ENCODE data around the gene MRAP2. TPM values are rescaled to one million over a fixed set of nuclear protein-coding genes. Genes with fewer than 3 reads are reported as not detected.

MRAP2 gene
- total RNA-seq, 1 donor from 2014 or later: 4.2 TPM

GRCh38 chr6:84052204-84052882 is 18.8 kb downstream of the MRAP2 start:
- no peak for DNase-seq (ENCODE audit: extremely low spot score in 2 of 2)
- no peaks in the 10 kb centered on the region for H3K27me3 ChIP-seq
- TF ChIP-seq POLR2AphosphoS5 (IDR thresholded peaks at IDR 0.05; ENCODE audit: insufficient read depth in 1 of 2, low read depth in 1 of 2) (no peak), POLR2A (IDR thresholded peaks at IDR 0.05) (no peak), CTCF (IDR thresholded peaks at IDR 0.05) (no peak)
- no peaks in the 10 kb centered on the region for H3K9me3 ChIP-seq
- H3K36me3 ChIP-seq: no peaks in the 10 kb centered on the region
- no peak overlapping the region for H3K27ac ChIP-seq
- H3K4me1 ChIP-seq: peaks cover 13% of the 10 kb centered on the region
- intact Hi-C loops (cut with DNase I): no loop called here
- no peak overlapping the region for H3K4me3 ChIP-seq

- intact Hi-C loops (cut with DNase I): no loop called here
- peaks cover 13% of the 10 kb centered on the region for H3K4me1 ChIP-seq
- no peak overlapping the region for H3K27ac ChIP-seq
- H3K4me3 ChIP-seq: no peak overlapping the region
- H3K9me3 ChIP-seq: no peaks in the 10 kb centered on the region
- no peaks in the 10 kb centered on the region for H3K36me3 ChIP-seq
- DNase-seq (ENCODE audit: extremely low spot score in 2 of 2): no peak
- TF ChIP-seq POLR2A (IDR thresholded peaks at IDR 0.05): no peak
- TF ChIP-seq POLR2AphosphoS5 (IDR thresholded peaks at IDR 0.05; ENCODE audit: insufficient read depth in 1 of 2, low read depth in 1 of 2): no peak
- TF ChIP-seq CTCF (IDR thresholded peaks at IDR 0.05): no peak
- H3K27me3 ChIP-seq: no peaks in the 10 kb centered on the region
Measured at GRCh38 chr6:84052883-84053241, 19.3 kb downstream of the MRAP2 start.

- Histone ChIP-seq H3K36me3 (no peaks in the 10 kb centered on the region), H3K27me3 (no peaks in the 10 kb centered on the region), H3K4me3 (no peak overlapping the region), H3K9me3 (no peaks in the 10 kb centered on the region), H3K27ac (no peak overlapping the region), H3K4me1 (peaks cover 13% of the 10 kb centered on the region)
- intact Hi-C loops (cut with DNase I): no loop called here
- no peak for DNase-seq (ENCODE audit: extremely low spot score in 2 of 2)
- TF ChIP-seq POLR2A (IDR thresholded peaks at IDR 0.05) (no peak), POLR2AphosphoS5 (IDR thresholded peaks at IDR 0.05; ENCODE audit: insufficient read depth in 1 of 2, low read depth in 1 of 2) (no peak), CTCF (IDR thresholded peaks at IDR 0.05) (no peak)
Measured at GRCh38 chr6:84055647-84056046, 22.1 kb downstream of the MRAP2 start.

- no peak overlapping the region for H3K27ac ChIP-seq
- TF ChIP-seq CTCF (IDR thresholded peaks at IDR 0.05) (no peak), POLR2A (IDR thresholded peaks at IDR 0.05) (no peak), POLR2AphosphoS5 (IDR thresholded peaks at IDR 0.05; ENCODE audit: insufficient read depth in 1 of 2, low read depth in 1 of 2) (no peak)
- no peak overlapping the region for H3K4me3 ChIP-seq
- no peaks in the 10 kb centered on the region for H3K27me3 ChIP-seq
- intact Hi-C loops (cut with DNase I): no loop called here
- H3K36me3 ChIP-seq: no peaks in the 10 kb centered on the region
- H3K4me1 ChIP-seq: no peaks in the 10 kb centered on the region
- DNase-seq (ENCODE audit: extremely low spot score in 2 of 2): no peak
- H3K9me3 ChIP-seq: no peaks in the 10 kb centered on the region
Measured at GRCh38 chr6:84057908-84058307, 24.3 kb downstream of the MRAP2 start.

GRCh38 chr6:84059082-84059481 is 25.5 kb downstream of the MRAP2 start:
- TF ChIP-seq CTCF (IDR thresholded peaks at IDR 0.05): no peak
- no peak for TF ChIP-seq POLR2A (IDR thresholded peaks at IDR 0.05)
- no peak for TF ChIP-seq POLR2AphosphoS5 (IDR thresholded peaks at IDR 0.05; ENCODE audit: insufficient read depth in 1 of 2, low read depth in 1 of 2)
- Histone ChIP-seq H3K4me1 (no peaks in the 10 kb centered on the region), H3K27ac (no peak overlapping the region), H3K4me3 (no peak overlapping the region), H3K36me3 (no peaks in the 10 kb centered on the region), H3K27me3 (no peaks in the 10 kb centered on the region), H3K9me3 (no peaks in the 10 kb centered on the region)
- intact Hi-C loops (cut with DNase I): no loop called here
- no peak for DNase-seq (ENCODE audit: extremely low spot score in 2 of 2)
